ENCODE data around the gene PWWP2B. TPM values are rescaled to one million over a fixed set of nuclear protein-coding genes. Genes with fewer than 3 reads are reported as not detected.
"Not testable (repeated sequence)": the region's sequence is repeated elsewhere in the genome, so short reads cannot be mapped to it uniquely, and the experiment has no call there.

PWWP2B gene
- total RNA-seq, 1 donor from 2014 or later: 27.1 TPM

DNA sequence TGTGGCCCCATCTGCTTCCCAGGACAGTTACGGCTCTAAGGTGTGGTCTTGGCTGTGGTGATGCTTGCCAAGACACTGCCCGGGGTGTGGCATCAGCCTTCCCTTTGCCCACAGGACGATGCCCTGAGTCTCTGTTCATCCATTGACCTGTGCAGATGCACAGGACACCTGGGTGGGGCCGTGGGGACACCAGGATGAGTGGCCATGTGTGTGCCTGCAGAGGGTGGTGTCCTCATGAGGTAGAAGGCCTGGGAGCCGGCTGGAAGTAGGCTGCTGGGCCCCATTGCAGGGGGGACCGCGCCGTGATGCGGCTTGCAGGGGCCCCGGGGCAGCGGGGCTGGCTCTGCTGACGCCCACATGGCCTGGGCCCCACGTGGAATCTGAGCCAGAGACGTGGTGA is 22.4 kb upstream of the PWWP2B start:
- no peak for DNase-seq (ENCODE audit: low read depth)
- TF ChIP-seq, protein P1, sequence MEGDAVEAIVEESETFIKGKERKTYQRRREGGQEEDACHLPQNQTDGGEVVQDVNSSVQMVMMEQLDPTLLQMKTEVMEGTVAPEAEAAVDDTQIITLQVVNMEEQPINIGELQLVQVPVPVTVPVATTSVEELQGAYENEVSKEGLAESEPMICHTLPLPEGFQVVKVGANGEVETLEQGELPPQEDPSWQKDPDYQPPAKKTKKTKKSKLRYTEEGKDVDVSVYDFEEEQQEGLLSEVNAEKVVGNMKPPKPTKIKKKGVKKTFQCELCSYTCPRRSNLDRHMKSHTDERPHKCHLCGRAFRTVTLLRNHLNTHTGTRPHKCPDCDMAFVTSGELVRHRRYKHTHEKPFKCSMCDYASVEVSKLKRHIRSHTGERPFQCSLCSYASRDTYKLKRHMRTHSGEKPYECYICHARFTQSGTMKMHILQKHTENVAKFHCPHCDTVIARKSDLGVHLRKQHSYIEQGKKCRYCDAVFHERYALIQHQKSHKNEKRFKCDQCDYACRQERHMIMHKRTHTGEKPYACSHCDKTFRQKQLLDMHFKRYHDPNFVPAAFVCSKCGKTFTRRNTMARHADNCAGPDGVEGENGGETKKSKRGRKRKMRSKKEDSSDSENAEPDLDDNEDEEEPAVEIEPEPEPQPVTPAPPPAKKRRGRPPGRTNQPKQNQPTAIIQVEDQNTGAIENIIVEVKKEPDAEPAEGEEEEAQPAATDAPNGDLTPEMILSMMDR (IDR thresholded peaks at IDR 0.05; ENCODE audit: insufficient read depth, low read length, poor library complexity, severe bottlenecking): no peak
- Histone ChIP-seq H3K4me3 (ENCODE audit: low read depth, low read length) (no peak overlapping the region), H3K36me3 (ENCODE audit: control insufficient read depth, insufficient read depth, low read length) (no peaks in the 10 kb centered on the region), H3K27me3 (ENCODE audit: control insufficient read depth, insufficient read depth, low read length) (peaks cover 5% of the 10 kb centered on the region)

DNA sequence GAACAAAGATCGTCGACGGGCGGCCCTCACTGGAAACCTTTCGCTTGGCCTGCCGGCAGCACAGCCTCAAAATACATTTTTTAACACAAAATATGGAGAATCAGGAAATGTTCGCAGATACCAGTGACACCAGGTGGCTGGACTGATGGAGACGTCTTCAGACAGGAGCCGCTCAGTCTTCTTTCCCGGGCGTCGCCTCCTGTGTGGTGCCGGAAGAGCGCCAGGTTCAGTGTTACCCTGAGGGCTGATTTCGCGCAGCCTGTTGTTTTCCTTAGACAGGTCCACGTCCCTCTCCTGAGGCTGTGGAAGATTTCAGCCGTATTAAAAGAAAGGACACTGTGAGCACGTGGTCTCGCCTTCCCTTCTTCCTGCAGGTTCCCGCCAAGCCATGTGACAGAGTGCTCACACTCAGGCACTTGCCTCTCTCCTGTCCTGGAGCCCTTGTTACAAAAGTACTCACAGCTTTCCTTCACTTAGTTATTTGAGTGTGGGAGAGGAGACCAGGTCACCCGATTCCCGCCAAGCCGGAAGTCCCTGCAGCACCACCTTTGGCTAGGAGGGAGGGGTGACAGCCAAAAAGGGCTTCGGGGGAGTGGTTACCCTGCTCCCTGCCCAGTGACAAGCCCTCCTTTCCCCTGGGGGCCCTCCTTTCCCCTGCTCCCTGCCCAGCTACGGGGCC is 21.7 kb upstream of the PWWP2B start:
- Histone ChIP-seq H3K4me3 (ENCODE audit: low read depth, low read length) (no peak overlapping the region), H3K36me3 (ENCODE audit: control insufficient read depth, insufficient read depth, low read length) (no peaks in the 10 kb centered on the region), H3K27me3 (ENCODE audit: control insufficient read depth, insufficient read depth, low read length) (peaks cover 5% of the 10 kb centered on the region)
- TF ChIP-seq, protein P1 (IDR thresholded peaks at IDR 0.05; ENCODE audit: insufficient read depth, low read length, poor library complexity, severe bottlenecking): no peak
- no peak for DNase-seq (ENCODE audit: low read depth)

DNA sequence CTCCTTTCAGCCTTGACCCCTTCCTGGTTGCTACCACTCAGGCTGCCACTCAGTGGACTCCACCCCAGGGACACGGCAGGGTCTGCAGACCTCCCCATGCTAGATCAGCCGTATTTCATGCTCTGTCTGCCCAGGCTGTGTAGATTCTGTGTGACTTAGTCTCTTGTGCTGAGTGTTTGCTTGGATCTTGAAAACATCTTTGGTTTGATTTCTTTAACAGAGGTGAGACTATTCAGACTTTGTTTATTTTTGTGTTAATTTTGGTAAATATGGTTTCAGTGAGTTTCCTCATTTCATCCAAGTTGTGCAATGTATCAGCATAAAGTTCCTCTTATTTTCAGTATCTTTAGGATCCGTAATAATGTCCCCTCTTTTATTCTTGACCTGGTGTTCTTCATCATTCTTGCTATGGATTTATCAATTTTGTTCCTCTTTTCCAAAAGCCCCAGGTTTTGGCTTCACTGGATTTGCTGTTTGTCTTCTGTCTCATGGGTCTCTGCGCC is 21.2 kb upstream of the PWWP2B start:
- no peak for DNase-seq (ENCODE audit: low read depth)
- no peak overlapping the region for H3K4me3 ChIP-seq (ENCODE audit: low read depth, low read length)
- H3K27me3 ChIP-seq (ENCODE audit: control insufficient read depth, insufficient read depth, low read length): peaks cover 5% of the 10 kb centered on the region
- H3K36me3 ChIP-seq (ENCODE audit: control insufficient read depth, insufficient read depth, low read length): no peaks in the 10 kb centered on the region
- TF ChIP-seq, protein P1 (IDR thresholded peaks at IDR 0.05; ENCODE audit: insufficient read depth, low read length, poor library complexity, severe bottlenecking): no peak

DNA sequence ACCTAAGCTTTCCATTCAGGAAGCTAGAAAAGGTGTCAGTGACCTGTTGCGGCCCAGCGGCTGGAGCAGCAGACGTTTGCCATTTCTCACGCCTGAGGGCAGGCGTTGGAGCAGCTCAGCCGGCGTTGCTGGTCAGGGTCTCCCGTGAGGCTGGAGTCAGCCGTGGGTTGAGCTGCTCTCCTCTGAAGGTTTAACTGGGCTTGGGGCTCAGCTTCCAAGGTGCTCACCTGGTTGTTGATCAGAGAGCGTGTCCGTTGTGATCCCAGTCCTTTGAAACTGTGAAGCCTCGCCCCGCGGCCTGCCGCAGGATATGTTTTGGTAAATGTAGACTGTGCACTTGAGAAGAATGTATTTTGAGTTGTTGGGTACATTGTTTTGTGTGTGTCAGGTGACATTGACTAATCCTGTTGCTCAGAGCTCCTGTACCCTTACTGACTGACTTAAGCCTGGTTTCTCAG is 20.6 kb upstream of the PWWP2B start:
- Histone ChIP-seq H3K27me3 (ENCODE audit: control insufficient read depth, insufficient read depth, low read length) (peaks cover 5% of the 10 kb centered on the region), H3K36me3 (ENCODE audit: control insufficient read depth, insufficient read depth, low read length) (no peaks in the 10 kb centered on the region), H3K4me3 (ENCODE audit: low read depth, low read length) (no peak overlapping the region)
- TF ChIP-seq, protein P1 (IDR thresholded peaks at IDR 0.05; ENCODE audit: insufficient read depth, low read length, poor library complexity, severe bottlenecking): no peak
- DNase-seq (ENCODE audit: low read depth): no peak

DNA sequence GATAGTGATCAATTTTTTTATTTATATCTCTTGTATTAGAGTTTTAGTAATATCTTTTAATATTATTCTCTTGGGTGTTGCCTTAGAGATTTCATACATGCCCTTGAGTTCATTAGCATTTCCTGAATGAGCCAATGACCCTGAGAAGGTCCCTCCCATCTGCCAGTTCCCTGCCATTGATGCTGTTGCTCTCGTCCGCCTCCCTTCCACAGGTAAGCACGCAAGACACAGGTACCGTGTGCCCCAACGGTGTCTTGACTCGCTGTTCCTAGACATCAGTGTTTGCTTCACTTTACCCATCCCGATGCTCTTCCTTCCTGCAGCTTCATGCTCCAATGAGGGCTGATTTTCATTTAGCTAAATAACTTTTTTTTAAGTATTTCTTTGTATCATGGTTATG is 19.7 kb upstream of the PWWP2B start:
- TF ChIP-seq, protein P1 (IDR thresholded peaks at IDR 0.05; ENCODE audit: insufficient read depth, low read length, poor library complexity, severe bottlenecking): no peak
- no peaks in the 10 kb centered on the region for H3K36me3 ChIP-seq (ENCODE audit: control insufficient read depth, insufficient read depth, low read length)

DNA sequence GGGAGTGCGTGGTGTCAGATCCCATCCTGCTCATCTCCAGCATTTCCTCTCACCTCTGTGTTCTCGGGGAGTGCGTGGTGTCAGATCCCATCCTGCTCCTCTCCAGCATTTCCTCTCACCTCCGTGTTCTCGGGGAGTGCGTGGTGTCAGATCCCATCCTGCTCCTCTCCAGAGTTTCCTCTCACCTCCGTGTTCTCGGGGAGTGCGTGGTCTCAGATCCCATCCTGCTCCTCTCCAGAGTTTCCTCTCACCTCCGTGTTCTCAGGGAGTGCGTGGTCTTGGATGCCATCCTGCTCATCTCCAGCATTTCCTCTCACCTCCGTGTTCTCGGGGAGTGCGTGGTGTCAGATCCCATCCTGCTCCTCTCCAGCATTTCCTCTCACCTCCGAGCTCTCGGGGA is 18.0 kb upstream of the PWWP2B start:
- not testable (repeated sequence) for DNase-seq (ENCODE audit: low read depth); H3K27me3 ChIP-seq (ENCODE audit: control insufficient read depth, insufficient read depth, low read length); H3K36me3 ChIP-seq (ENCODE audit: control insufficient read depth, insufficient read depth, low read length); H3K4me3 ChIP-seq (ENCODE audit: low read depth, low read length)

More for the DNA sequence above, 19.7 kb upstream of the PWWP2B start:
- peaks cover 5% of the 10 kb centered on the region for H3K27me3 ChIP-seq (ENCODE audit: control insufficient read depth, insufficient read depth, low read length)
- H3K4me3 ChIP-seq (ENCODE audit: low read depth, low read length): no peak overlapping the region
- no peak for DNase-seq (ENCODE audit: low read depth)

DNA sequence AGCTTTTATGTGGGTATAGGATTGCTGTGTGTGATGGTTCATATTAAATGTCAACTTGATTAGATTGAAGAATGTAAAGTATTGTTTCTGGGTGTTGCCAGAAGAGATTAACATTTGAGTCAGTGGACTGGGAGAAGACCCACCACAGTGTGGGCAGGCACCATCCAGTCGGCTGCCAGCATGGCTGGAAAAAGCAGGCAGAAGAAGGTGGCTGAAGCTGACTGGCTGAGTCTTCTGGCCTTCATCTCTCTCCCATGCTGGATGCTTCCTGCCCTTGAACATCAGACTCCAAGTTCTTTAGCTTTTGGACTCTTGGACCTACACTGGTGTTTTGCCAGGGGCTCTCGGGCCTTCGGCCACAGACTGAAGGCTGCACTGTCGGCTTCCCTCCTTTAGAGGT is 16.0 kb upstream of the PWWP2B start:
- not testable (repeated sequence) for H3K36me3 ChIP-seq (ENCODE audit: control insufficient read depth, insufficient read depth, low read length); DNase-seq (ENCODE audit: low read depth); H3K27me3 ChIP-seq (ENCODE audit: control insufficient read depth, insufficient read depth, low read length); H3K4me3 ChIP-seq (ENCODE audit: low read depth, low read length)

Data from kidney epithelial cell (primary cell).